ENCODE results near the gene CNTN1.

CNTN1 gene

GRCh38 chr12:40672741-40673271, 19.4 kb upstream of the CNTN1 start:
- Histone ChIP-seq H3K9me3 (ENCODE audit: control insufficient read depth, insufficient read depth, low read depth, low read length) (no peaks in the 10 kb centered on the region), H3K27ac (ENCODE audit: extremely low read depth, low read depth, low read length) (no peak overlapping the region), H3K4me1 (ENCODE audit: control insufficient read depth, insufficient read depth, low read length) (no peaks in the 10 kb centered on the region), H3K4me3 (ENCODE audit: low read depth, low read length) (no peak overlapping the region), H3K36me3 (ENCODE audit: control insufficient read depth in 2 of 2, insufficient read depth in 1 of 2, low read length in 2 of 2) (no peaks in the 10 kb centered on the region)
- TF ChIP-seq PRDM1 (tag by site-specific recombination; IDR thresholded peaks at IDR 0.05) (0 out of 2 replicates have a peak, but pooled peaks have one; percentile 29), ZNF600 (tag by site-specific recombination; IDR thresholded peaks at IDR 0.05) (no peak)
- POLR2A ChIA-PET = no interaction called here
- CTCF ChIA-PET = interaction anchor here (0.6 kb wide), 1 partner anchor 82 kb away, joined by 4 read pairs; no protein-coding TSS in a partner anchor

- Histone ChIP-seq H3K4me1 (ENCODE audit: control insufficient read depth, insufficient read depth, low read length) (no peaks in the 10 kb centered on the region), H3K36me3 (ENCODE audit: control insufficient read depth in 2 of 2, insufficient read depth in 1 of 2, low read length in 2 of 2) (no peaks in the 10 kb centered on the region), H3K9me3 (ENCODE audit: control insufficient read depth, insufficient read depth, low read depth, low read length) (no peaks in the 10 kb centered on the region), H3K4me3 (ENCODE audit: low read depth, low read length) (no peak overlapping the region), H3K27ac (ENCODE audit: extremely low read depth, low read depth, low read length) (no peak overlapping the region)
- ChIA-PET CTCF (no interaction called here), POLR2A (no interaction called here)
- no peak for TF ChIP-seq ZBTB1 (tag by site-specific recombination; IDR thresholded peaks at IDR 0.05)
- TF ChIP-seq ZFP3 (tag by site-specific recombination; IDR thresholded peaks at IDR 0.05; ENCODE audit: low read depth) = no peak
- TF ChIP-seq ZNF544 (tag by site-specific recombination; IDR thresholded peaks at IDR 0.05) = no peak
- no peak for TF ChIP-seq SP7 (tag by site-specific recombination; IDR thresholded peaks at IDR 0.05)
Observed at GRCh38 chr12:40681148-40681547, 11.1 kb upstream of the CNTN1 start.

- H3K36me3 ChIP-seq (ENCODE audit: control insufficient read depth in 2 of 2, insufficient read depth in 1 of 2, low read length in 2 of 2) = no peaks in the 10 kb centered on the region
- ChIA-PET CTCF (no interaction called here), POLR2A (no interaction called here)
- no peak for TF ChIP-seq ZSCAN16 (tag by site-specific recombination; IDR thresholded peaks at IDR 0.05)
- no peak for TF ChIP-seq ZNF654 (tag by site-specific recombination; IDR thresholded peaks at IDR 0.05; ENCODE audit: low read depth)
- TF ChIP-seq ZNF549 (tag by site-specific recombination; IDR thresholded peaks at IDR 0.05) = no peak
- TF ChIP-seq ZNF366 (tag by site-specific recombination; conservative IDR thresholded peaks at IDR 0.05) = no peak
- no peak for TF ChIP-seq ZNF768 (tag by site-specific recombination; IDR thresholded peaks at IDR 0.05)
- TF ChIP-seq ZNF426 (tag by site-specific recombination; IDR thresholded peaks at IDR 0.05) = no peak
- TF ChIP-seq ZNF404 (tag by site-specific recombination; IDR thresholded peaks at IDR 0.05) = no peak
- no peak for TF ChIP-seq ZNF175 (tag by site-specific recombination; IDR thresholded peaks at IDR 0.05)
- no peak for TF ChIP-seq ZNF514 (tag by site-specific recombination; IDR thresholded peaks at IDR 0.05)
- no peak for TF ChIP-seq ZNF148 (tag by site-specific recombination; IDR thresholded peaks at IDR 0.05; ENCODE audit: borderline replicate concordance)
- H3K4me3 ChIP-seq (ENCODE audit: low read depth, low read length) = no peak overlapping the region
- H3K27ac ChIP-seq (ENCODE audit: extremely low read depth, low read depth, low read length) = no peak overlapping the region
- H3K4me1 ChIP-seq (ENCODE audit: control insufficient read depth, insufficient read depth, low read length) = no peaks in the 10 kb centered on the region
- H3K9me3 ChIP-seq (ENCODE audit: control insufficient read depth, insufficient read depth, low read depth, low read length) = no peaks in the 10 kb centered on the region
Observed at GRCh38 chr12:40684986-40685385, 7.3 kb upstream of the CNTN1 start.

GRCh38 chr12:40688085-40688725, 4.0 kb upstream of the CNTN1 start:
- H3K27ac ChIP-seq (ENCODE audit: extremely low read depth, low read depth, low read length) = no peak overlapping the region
- TF ChIP-seq ZNF239 (tag by site-specific recombination; IDR thresholded peaks at IDR 0.05) = no peak
- TF ChIP-seq ZNF549 (tag by site-specific recombination; IDR thresholded peaks at IDR 0.05) = no peak
- TF ChIP-seq ZNF214 (tag by site-specific recombination; IDR thresholded peaks at IDR 0.05; ENCODE audit: borderline replicate concordance) = no peak
- TF ChIP-seq IKZF3 (tag by site-specific recombination; IDR thresholded peaks at IDR 0.05) = no peak
- no peak for TF ChIP-seq ZNF776 (tag by site-specific recombination; IDR thresholded peaks at IDR 0.05; ENCODE audit: borderline replicate concordance)
- no peak for TF ChIP-seq ZEB2 (tag by site-specific recombination; IDR thresholded peaks at IDR 0.05)
- no peak for TF ChIP-seq ZNF146 (tag by site-specific recombination; IDR thresholded peaks at IDR 0.05)
- TF ChIP-seq ZNF792 (tag by site-specific recombination; IDR thresholded peaks at IDR 0.05) = no peak
- no peak for TF ChIP-seq ZNF701 (tag by site-specific recombination; IDR thresholded peaks at IDR 0.05)
- POLR2A ChIA-PET = no interaction called here
- no peaks in the 10 kb centered on the region for H3K4me1 ChIP-seq (ENCODE audit: control insufficient read depth, insufficient read depth, low read length)
- H3K4me3 ChIP-seq (ENCODE audit: low read depth, low read length) = no peak overlapping the region
- no peaks in the 10 kb centered on the region for H3K36me3 ChIP-seq (ENCODE audit: control insufficient read depth in 2 of 2, insufficient read depth in 1 of 2, low read length in 2 of 2)
- CTCF ChIA-PET = no interaction called here
- no peaks in the 10 kb centered on the region for H3K9me3 ChIP-seq (ENCODE audit: control insufficient read depth, insufficient read depth, low read depth, low read length)

All from HEK293 (cell line).